Mesenchymal stem cell (in vitro differentiated cells and primary cell): Measurements from ENCODE around the gene AK9.
"Not testable (repeated sequence)": the region's sequence is repeated elsewhere in the genome, so short reads cannot be mapped to it uniquely, and the experiment has no call there.

Experiments
- DNase-seq: peaks from one replicate; pipeline ENCODE4 v3.0.0-alpha.2; 2013
- H2AFZ ChIP-seq: one replicate; pipeline ENCODE4 v1.6.1; 2013; ENCODE audit warnings: low read depth, mild to moderate bottlenecking, control low read depth, inconsistent platforms, low read length, moderate library complexity
- H2AK5ac ChIP-seq: 2 replicates; pipeline ENCODE4 v1.6.1; 2013; ENCODE audit warnings: low read length, moderate library complexity, mild to moderate bottlenecking, inconsistent platforms; ENCODE audit not compliant: severe bottlenecking
- H2BK120ac ChIP-seq: one replicate; pipeline ENCODE4 v1.6.1; 2013; ENCODE audit warnings: low read depth, mild to moderate bottlenecking, inconsistent platforms, low read length, moderate library complexity
- H2BK12ac ChIP-seq, 2 experiments: one replicate each; pipeline ENCODE4 v1.6.1; 2013; ENCODE audit warnings: inconsistent platforms in 2 of 2, low read length in 2 of 2, mild to moderate bottlenecking in 2 of 2, moderate library complexity in 2 of 2, control low read depth in 1 of 2
- H2BK15ac ChIP-seq: one replicate; pipeline ENCODE4 v1.6.1; 2013; ENCODE audit warnings: mild to moderate bottlenecking, low read depth, inconsistent platforms; ENCODE audit not compliant: poor library complexity, severe bottlenecking
- H2BK5ac ChIP-seq: 2 replicates; pipeline ENCODE4 v1.6.1; 2013; ENCODE audit warnings: low read depth, mild to moderate bottlenecking, low read length, control low read depth, inconsistent platforms; ENCODE audit not compliant: poor library complexity, severe bottlenecking
- H3K14ac ChIP-seq, 2 experiments: one replicate each; pipeline ENCODE4 v1.6.1; 2013; ENCODE audit warnings: inconsistent platforms in 2 of 2, low read length in 2 of 2, control low read depth in 1 of 2, mild to moderate bottlenecking in 1 of 2, moderate library complexity in 1 of 2
- H3K18ac ChIP-seq, 2 experiments: one replicate each; pipeline ENCODE4 v1.6.1; 2013; ENCODE audit warnings: inconsistent platforms in 2 of 2, low read length in 2 of 2, control low read depth in 1 of 2, low read depth in 1 of 2, mild to moderate bottlenecking in 1 of 2
- H3K23ac ChIP-seq, 2 experiments: one replicate each; pipeline ENCODE4 v1.6.1; 2013; ENCODE audit warnings: inconsistent platforms in 2 of 2, low read length in 2 of 2, mild to moderate bottlenecking in 2 of 2, moderate library complexity in 2 of 2, control low read depth in 1 of 2
- H3K27ac ChIP-seq: 2 replicates; pipeline ENCODE4 v1.5.1; 2013; ENCODE audit warnings: mild to moderate bottlenecking, moderate library complexity, low read length, control low read depth, inconsistent platforms; ENCODE audit not compliant: poor library complexity, severe bottlenecking
- H3K27me3 ChIP-seq, 2 experiments: 2 replicates each; pipeline versions ENCODE4 v1.6.1 to v1.7.0; 2013; ENCODE audit warnings: low read length in 2 of 2, mild to moderate bottlenecking in 2 of 2, moderate library complexity in 2 of 2, control low read depth in 1 of 2, inconsistent platforms in 1 of 2; ENCODE audit not compliant: control insufficient read depth in 1 of 2, insufficient read depth in 1 of 2
- H3K36me3 ChIP-seq, 2 experiments: 2 replicates each; pipeline versions ENCODE4 v1.6.1 to v1.7.0; 2013; ENCODE audit warnings: low read length in 2 of 2, control low read depth in 1 of 2, inconsistent platforms in 1 of 2, low read depth in 1 of 2, mild to moderate bottlenecking in 1 of 2; ENCODE audit not compliant: insufficient read depth in 2 of 2, control insufficient read depth in 1 of 2
- H3K4ac ChIP-seq, 2 experiments: one replicate each; pipeline ENCODE4 v1.6.1; 2013; ENCODE audit warnings: inconsistent platforms in 2 of 2, low read length in 2 of 2, mild to moderate bottlenecking in 2 of 2, moderate library complexity in 2 of 2, control low read depth in 1 of 2, low read depth in 1 of 2
- H3K4me1 ChIP-seq: 2 replicates; pipeline ENCODE4 v1.6.1; 2013; ENCODE audit warnings: low read depth, low read length, control low read depth; ENCODE audit not compliant: control insufficient read depth, insufficient read depth
- H3K4me2 ChIP-seq: 2 replicates; pipeline ENCODE4 v1.6.1; 2013; ENCODE audit warnings: low read length, mild to moderate bottlenecking, inconsistent platforms; ENCODE audit not compliant: poor library complexity, severe bottlenecking
- H3K4me3 ChIP-seq, 2 experiments: 2 replicates each; pipeline versions ENCODE4 v1.5.1 to v1.7.0; 2013; ENCODE audit warnings: low read length in 2 of 2, mild to moderate bottlenecking in 2 of 2, control low read depth in 1 of 2, low read depth in 1 of 2; ENCODE audit not compliant: insufficient read depth in 1 of 2
- H3K79me1 ChIP-seq: replicated peaks from 2 replicates; pipeline ENCODE4 v1.6.1; 2013; ENCODE audit warnings: mild to moderate bottlenecking, control low read depth, low read length, inconsistent platforms; ENCODE audit not compliant: poor library complexity, severe bottlenecking
- H3K9ac ChIP-seq: 2 replicates; pipeline ENCODE4 v1.7.0; 2013; ENCODE audit warnings: mild to moderate bottlenecking, low read length, moderate library complexity
- H3K9me3 ChIP-seq: 2 replicates; pipeline ENCODE4 v1.7.0; 2013; ENCODE audit warnings: mild to moderate bottlenecking, low read length; ENCODE audit not compliant: control insufficient read depth
- H4K8ac ChIP-seq: one replicate; pipeline ENCODE4 v1.6.1; 2013; ENCODE audit warnings: inconsistent platforms, mild to moderate bottlenecking, low read length, moderate library complexity
- H4K91ac ChIP-seq: one replicate; pipeline ENCODE4 v1.6.1; 2013; ENCODE audit warnings: mild to moderate bottlenecking, low read length, inconsistent platforms
- WGBS: methylation state at CpG from one replicate; pipeline ENCODE4 v1.1.7; 2013; ENCODE audit warnings: mixed read lengths; 5-methylcytosine and 5-hydroxymethylcytosine counted together

Gene AK9

DNA sequence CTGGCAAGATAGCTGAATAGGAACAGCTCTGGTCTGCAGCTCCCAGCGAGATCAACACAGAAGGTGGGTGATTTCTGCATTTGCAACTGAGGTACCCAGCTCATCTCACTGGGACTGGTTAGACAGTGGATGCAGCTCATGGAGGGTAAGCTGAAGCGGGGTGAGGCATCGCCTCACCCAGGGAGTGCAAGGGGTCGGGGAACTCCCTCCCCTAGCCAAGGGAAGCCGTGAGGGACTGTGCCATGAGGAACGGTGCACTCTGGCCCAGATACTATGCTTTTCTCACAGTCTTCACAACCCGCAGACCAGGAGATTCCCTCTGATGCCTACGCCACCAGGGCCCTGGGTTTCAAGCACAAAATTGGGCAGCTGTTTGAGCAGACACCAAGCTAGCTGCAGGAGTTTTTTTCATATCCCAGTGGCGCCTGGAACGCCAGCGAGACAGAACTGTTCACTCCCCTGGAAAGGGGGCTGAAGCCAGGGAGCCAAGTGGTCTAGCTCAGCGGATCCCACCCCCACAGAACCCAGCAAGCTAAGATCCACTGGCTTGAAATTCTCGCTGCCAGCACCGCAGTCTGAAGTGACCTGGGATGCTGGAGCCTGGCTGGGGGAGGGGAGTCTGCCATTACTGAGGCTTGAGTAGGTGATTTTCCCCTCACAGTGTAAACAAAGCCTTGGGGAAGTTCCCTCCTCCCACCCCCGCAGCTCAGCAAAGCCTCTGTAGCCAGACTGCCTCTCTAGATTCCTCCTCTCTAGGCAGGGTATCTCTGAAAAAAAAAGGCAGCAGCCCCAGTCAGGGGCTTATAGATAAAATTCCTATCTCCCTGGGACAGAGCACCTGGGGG, 12.1 kb downstream of the AK9 start:
- not testable (repeated sequence) for H3K27ac ChIP-seq, H3K9ac ChIP-seq, H3K9me3 ChIP-seq, H2BK12ac ChIP-seq, H2BK120ac ChIP-seq, H2AK5ac ChIP-seq, H3K4ac ChIP-seq, H2BK15ac ChIP-seq, H3K4me3 ChIP-seq, H4K91ac ChIP-seq, H3K4me2 ChIP-seq, H3K27me3 ChIP-seq, H3K79me1 ChIP-seq, H3K4me1 ChIP-seq, H2BK5ac ChIP-seq, H3K36me3 ChIP-seq
- peak overlapping the region in 1 of 2 experiments; percentile 28 for H3K14ac ChIP-seq
- peak overlapping the region; percentile 77 for H4K8ac ChIP-seq
- peak overlapping the region in 1 of 2 experiments; percentile 59 for H3K23ac ChIP-seq
- H2AFZ ChIP-seq: peak overlapping the region; percentile 61
- peak; percentile 44 for DNase-seq
- H3K18ac ChIP-seq: peak overlapping the region; percentile 21 to 70
- 37% methylated on average over 12 of the region's 15 CpGs for WGBS

DNA sequence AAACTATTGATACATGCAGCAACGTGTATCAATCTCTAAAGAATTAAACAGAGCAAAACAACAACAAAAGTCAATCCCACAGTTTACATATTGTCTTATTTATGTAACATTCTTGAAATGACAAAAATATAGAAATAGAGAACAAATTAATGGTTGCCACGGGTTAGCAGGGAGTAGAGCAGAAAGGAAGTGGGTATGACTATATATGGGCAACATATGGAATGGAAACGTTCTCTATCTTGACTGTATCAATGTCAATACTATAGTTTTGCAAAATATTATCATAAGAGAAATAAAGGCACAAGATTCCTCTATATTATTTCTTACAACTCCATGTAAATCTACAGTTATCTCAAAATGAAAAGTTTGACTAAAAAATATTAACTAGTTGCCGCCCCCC, 12.8 kb downstream of the AK9 start:
- Histone ChIP-seq H3K14ac (no peak overlapping the region), H2BK15ac (no peak overlapping the region), H3K4me1 (peaks cover 1% of the 10 kb centered on the region), H3K27ac (no peak overlapping the region), H3K36me3 (no peaks in the 10 kb centered on the region), H3K4ac (no peak overlapping the region), H3K27me3 (no peaks in the 10 kb centered on the region), H4K8ac (no peak overlapping the region), H4K91ac (no peak overlapping the region), H2AK5ac (no peak overlapping the region), H3K18ac (no peak overlapping the region), H2BK120ac (no peak overlapping the region), H2AFZ (no peak overlapping the region), H3K4me3 (no peak overlapping the region), H3K9ac (no peak overlapping the region), H2BK12ac (no peak overlapping the region), H3K79me1 (no peaks in the 10 kb centered on the region), H2BK5ac (no peak overlapping the region), H3K23ac (no peak overlapping the region), H3K9me3 (no peaks in the 10 kb centered on the region), H3K4me2 (no peak overlapping the region)
- 79% methylated on average over 1 of the region's 4 CpGs for WGBS
- no peak for DNase-seq

DNA sequence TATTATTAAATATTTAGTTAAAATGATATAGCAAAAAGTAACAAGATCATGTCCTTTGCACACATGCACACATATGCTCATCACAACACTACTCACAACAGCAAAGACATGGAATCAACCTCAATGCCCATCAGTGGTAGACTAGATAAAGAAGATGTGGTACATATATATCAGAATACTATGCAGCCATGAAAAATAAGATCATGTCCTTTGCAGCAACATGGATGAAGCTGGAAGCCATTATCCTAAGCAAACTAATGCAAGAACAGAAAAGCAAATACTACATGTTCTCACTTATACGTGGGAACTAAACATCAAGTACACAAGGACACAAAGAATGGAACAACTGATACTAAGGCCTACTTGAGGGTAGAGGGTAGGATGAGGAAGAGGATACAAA, 14.3 kb downstream of the AK9 start:
- H2BK120ac ChIP-seq: no peak overlapping the region
- no peak overlapping the region for H2AFZ ChIP-seq
- H2AK5ac ChIP-seq: no peak overlapping the region
- H3K4ac ChIP-seq: no peak overlapping the region
- no peaks in the 10 kb centered on the region for H3K27me3 ChIP-seq
- no peak overlapping the region for H3K27ac ChIP-seq
- H3K9me3 ChIP-seq: no peaks in the 10 kb centered on the region
- no peak overlapping the region for H3K14ac ChIP-seq
- H3K23ac ChIP-seq: no peak overlapping the region
- peaks cover 1% of the 10 kb centered on the region for H3K4me1 ChIP-seq
- no peaks in the 10 kb centered on the region for H3K79me1 ChIP-seq
- H2BK15ac ChIP-seq: no peak overlapping the region
- no peaks in the 10 kb centered on the region for H3K36me3 ChIP-seq
- H3K4me2 ChIP-seq: no peak overlapping the region
- H3K4me3 ChIP-seq: no peak overlapping the region
- no peak overlapping the region for H3K18ac ChIP-seq
- no peak overlapping the region for H3K9ac ChIP-seq
- no peak overlapping the region for H2BK5ac ChIP-seq
- no peak for DNase-seq
- no peak overlapping the region for H4K91ac ChIP-seq
- H2BK12ac ChIP-seq: no peak overlapping the region
- no CpG with 5 or more reads among the region's 1 CpG for WGBS
- H4K8ac ChIP-seq: no peak overlapping the region

DNA sequence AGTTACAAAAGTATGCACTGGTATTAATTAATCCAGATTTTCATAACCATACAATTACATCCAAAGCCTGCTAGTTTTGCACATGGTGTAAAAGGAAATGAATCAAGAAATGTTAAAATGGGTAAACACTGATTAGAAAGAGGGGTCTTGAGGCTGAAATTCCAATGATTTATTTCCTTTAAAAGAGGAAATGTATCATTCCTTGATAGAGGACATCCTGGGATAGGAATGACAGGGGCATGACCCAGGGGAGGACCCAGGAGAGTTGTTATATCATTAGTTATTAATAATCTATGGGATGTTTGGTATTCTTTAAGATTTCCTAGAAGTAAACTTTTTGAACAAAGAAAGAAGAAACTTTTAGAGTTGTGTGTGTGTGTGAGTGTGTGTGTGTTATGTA, 18.2 kb downstream of the AK9 start:
- Histone ChIP-seq H2AFZ (no peak overlapping the region), H3K9ac (no peak overlapping the region), H2BK15ac (no peak overlapping the region), H4K91ac (no peak overlapping the region), H3K14ac (no peak overlapping the region), H4K8ac (no peak overlapping the region), H3K9me3 (no peaks in the 10 kb centered on the region), H3K18ac (no peak overlapping the region), H3K4me3 (no peak overlapping the region), H3K36me3 (no peaks in the 10 kb centered on the region), H3K27me3 (no peaks in the 10 kb centered on the region), H2AK5ac (no peak overlapping the region), H3K27ac (no peak overlapping the region), H3K79me1 (no peaks in the 10 kb centered on the region), H3K4me1 (no peaks in the 10 kb centered on the region), H2BK12ac (no peak overlapping the region), H3K23ac (no peak overlapping the region), H2BK120ac (no peak overlapping the region), H2BK5ac (no peak overlapping the region), H3K4ac (no peak overlapping the region), H3K4me2 (no peak overlapping the region)
- DNase-seq: no peak
